ENCODE measurements around the gene GUCA2B. TPM values are rescaled to one million over a fixed set of nuclear protein-coding genes. Genes with fewer than 3 reads are reported as not detected.
A peak's percentile ranks its signal among the peaks of the same experiment; 100 is the strongest.

GUCA2B gene
- 100 to 1,000 TPM in 1 of 2 donors, 10 to 100 TPM in 1; 86.9 to 414 TPM for total RNA-seq
- long read RNA-seq, transcript GUCA2B-201 (3 exons, 597 nt) = major isoform, 109 of 116 reads
- long read RNA-seq, partial matches to known transcripts = 6 of 116 reads
- long read RNA-seq, other reads (novel, unspliced or antisense) = 1 of 116 reads

DNA sequence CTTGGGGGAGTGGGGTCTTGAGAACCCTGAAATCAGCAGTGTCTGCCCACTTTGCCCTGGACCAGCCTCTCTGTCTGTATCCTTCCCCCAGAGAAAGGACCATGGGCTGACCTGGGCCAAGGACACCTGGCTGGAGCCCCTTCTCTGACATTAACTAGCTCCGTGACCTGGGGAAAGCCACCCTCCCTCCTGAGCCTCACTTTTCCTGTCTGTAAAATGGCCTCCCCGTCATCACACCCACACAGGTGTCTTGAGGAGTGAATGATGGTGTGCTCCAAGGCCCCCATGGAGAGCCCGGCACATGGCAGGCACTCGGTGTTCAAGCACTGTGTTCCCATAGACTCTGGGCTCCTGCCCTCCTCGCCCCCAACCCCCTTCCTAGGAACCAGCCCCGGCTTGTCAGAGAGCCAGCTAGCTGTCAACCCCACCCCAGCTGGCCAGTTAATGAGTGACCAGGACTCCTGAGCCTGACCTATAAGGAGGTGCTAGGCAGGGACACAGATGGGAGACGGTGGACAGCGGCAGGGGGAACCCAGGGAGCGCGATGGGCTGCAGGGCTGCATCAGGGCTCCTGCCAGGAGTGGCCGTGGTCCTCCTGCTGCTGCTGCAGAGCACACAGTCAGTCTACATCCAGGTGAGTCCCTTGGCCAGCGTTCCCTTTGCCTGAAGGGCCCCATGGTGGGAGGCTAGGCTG lies at the start of gene GUCA2B:
GUCA2B (plus strand) TSS at position 504 of the 694 bp plus-strand sequence; CDS start at position 545, 41 bp downstream.
- peak in 1 of 2 donors; percentile 54 for DNase-seq
- intact Hi-C loops (cut with DNase I, micrococcal nuclease) = no loop called here
- ATAC-seq = peak; percentile 65

DNA sequence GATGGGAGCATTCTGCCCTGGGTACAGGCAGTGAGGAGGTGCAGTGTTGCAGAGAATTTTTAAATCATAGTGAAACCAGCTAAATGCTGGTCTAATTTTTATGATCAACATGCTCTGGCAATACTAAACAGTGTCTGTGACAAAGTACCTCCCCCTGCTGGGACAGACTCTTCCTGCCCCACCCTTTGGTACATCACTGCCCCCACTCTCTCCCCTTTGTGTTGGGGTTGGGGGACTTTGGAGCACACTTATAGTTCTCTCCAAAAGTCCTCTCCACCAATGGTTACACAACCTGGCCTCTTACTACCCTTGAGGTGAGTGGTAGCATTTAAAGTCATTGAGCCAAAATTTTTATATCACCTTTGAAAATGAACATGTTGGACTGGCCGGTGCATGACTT lies 48.2 kb upstream of the GUCA2B start:
- ATAC-seq (no peak), DNase-seq (no peak)
- intact Hi-C loops (cut with DNase I, micrococcal nuclease) = no loop called here

DNA sequence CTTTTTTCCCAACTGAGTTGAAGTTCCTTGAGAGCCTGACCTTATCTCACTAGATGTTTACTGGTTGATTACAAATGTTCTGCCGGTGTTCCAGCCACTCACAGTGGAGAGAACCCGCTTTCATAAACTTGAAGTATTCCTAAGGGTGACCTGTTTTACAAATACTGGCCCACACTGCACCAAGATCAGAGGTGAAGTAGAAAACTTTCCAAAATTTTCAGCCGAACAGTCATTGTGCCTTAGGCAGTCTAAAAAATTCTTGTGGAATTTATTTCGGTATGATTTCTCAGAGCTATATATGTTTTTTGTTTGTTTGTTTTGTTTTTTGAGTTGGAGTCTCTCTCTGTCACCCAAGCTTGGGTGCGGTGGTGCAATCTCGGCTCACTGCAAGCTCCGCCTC lies 44.9 kb upstream of the GUCA2B start:
- ATAC-seq (no peak), DNase-seq (no peak)
- intact Hi-C loops (cut with DNase I, micrococcal nuclease) = no loop called here

DNA sequence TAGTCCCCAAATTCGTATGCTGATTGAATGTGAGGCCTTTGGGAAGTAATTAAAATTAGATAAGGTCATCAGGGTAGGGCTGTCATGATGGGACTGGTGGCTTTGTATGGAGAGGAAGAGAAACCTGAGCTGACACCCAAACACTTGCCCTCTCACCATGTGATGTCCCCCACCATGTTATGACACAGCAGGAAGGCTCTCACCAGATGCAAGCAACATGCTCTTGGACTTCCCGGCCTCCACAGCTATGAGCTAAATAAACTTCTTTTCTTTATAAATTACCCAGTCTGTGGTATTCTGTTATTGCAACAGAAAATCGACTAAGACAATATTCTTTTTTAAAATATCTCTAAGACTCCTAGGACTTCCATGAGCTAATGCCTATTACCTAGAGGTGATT lies 43.6 kb upstream of the GUCA2B start:
- ATAC-seq (no peak), DNase-seq (no peak)
- intact Hi-C loops (cut with DNase I, micrococcal nuclease) = no loop called here

DNA sequence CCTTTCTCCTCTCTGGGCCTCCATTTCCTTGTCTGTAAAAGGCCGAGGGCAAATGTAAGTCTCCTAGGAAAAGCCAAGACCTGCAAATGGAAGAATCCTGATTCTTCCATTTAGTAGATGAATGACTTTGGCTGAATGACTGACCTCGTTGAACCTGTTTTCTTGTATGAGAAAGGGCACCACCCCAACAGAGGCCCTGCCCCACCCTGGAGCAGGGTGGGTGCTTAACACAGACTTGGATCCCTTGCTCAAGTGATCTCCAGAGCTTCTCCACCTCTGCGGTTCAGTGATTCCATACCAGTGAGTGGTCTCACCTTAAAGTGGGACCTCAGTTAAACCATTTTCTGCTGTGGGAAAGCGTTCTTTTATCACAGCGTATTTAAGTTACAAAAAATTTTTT lies 39.0 kb upstream of the GUCA2B start:
- intact Hi-C loops (cut with DNase I, micrococcal nuclease) = no loop called here
- no peak for DNase-seq
- ATAC-seq = no peak

DNA sequence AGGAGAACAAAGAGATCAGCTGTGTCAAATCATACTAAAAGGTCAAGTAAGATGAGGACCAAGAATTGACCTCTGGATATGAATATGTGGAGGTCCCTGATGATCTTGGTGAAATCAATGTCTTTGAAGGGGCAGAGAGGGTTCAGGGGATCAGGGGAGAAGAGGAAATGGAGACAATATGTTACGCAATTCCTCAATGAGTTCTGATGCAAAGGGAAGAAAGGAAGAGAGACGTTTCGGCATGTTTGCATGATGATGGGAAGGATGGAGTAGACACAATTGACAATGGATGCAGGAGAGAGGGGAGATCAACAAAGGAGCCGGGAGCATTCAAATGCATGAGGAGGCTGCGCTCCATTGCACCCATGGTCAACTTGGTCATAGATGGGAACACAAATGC lies 36.0 kb upstream of the GUCA2B start:
- DNase-seq (no peak), ATAC-seq (no peak)
- intact Hi-C loops (cut with DNase I, micrococcal nuclease) = no loop called here

DNA sequence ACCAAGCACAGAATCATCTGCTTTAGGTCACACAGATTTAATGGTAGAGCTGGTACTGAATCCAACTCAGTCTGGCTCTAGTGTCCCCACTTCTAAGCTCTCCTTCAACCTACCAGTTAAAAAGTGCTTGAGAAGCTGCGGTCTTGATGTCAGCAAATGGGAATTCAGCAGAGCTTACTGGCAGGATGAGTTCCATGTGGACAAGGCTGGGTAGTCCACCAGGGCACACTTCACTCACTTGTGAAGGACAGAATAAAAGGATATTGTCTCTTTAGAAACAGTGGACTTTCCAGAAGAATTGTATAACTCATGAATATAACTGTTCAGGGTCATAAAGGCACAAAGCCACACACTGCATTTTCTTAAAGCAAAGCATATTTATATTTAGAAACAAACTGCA lies 35.1 kb upstream of the GUCA2B start:
- ATAC-seq (no peak), DNase-seq (no peak)
- intact Hi-C loops (cut with DNase I, micrococcal nuclease) = no loop called here

DNA sequence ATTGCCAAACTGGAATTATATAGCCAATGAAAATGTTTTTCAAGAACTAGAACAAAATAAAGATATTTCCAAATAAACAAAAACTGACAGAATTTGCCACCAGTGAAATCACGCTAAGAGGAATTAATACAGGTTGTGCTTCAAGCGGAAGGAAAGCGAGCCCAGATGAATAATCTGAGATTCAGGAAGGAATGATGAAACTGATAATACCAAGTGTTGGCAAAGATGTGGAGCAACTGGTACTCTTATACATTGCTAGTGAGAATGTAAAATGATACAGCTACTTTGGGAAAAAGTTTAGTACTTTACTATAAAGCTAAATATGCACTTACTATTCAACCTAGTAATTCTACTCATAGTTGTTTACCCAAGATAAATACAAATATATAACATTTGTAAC lies 30.8 kb upstream of the GUCA2B start:
- ATAC-seq = no peak
- intact Hi-C loops (cut with DNase I, micrococcal nuclease) = no loop called here
- no peak for DNase-seq

DNA sequence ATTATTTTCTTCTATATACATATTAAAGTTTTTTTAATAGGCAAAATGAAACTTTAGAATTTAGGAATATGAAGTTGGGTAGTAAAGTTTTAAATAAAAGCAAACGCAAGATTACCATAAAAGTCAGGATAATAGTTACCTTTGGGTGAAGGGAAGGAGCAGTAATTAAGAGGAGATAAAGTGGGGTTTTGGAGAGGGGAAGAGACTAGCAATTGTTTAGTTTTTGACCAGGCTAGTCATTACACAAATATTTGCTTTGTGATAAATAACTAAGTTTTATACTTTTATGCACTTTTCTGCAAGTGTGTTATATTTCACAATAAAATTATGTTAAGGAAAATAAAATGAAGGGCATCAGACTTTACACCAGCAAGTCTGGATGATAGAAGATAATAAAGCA lies 27.7 kb upstream of the GUCA2B start:
- intact Hi-C loops (cut with DNase I, micrococcal nuclease) = no loop called here
- DNase-seq (no peak), ATAC-seq (no peak)

DNA sequence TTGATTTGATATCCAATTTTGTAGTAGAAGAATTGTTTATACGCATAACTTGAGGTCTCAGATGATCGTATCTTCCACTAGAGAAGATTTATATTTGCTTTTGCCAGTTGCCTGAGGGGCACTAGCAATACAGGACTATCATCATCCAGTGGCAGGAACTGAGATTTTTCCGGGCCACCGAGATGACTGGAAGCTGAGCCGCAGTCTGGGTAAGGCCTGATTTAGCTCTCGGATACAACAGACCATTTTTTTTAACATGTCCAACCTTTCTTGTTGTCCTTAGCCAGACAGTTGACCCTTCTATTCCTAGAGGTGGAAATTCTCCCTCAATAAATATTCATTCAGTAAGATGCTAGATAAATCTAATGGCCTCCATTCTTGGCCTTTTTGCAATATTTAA lies 25.4 kb upstream of the GUCA2B start:
- DNase-seq (no peak), ATAC-seq (no peak)
- intact Hi-C loops (cut with DNase I, micrococcal nuclease) = no loop called here

DNA sequence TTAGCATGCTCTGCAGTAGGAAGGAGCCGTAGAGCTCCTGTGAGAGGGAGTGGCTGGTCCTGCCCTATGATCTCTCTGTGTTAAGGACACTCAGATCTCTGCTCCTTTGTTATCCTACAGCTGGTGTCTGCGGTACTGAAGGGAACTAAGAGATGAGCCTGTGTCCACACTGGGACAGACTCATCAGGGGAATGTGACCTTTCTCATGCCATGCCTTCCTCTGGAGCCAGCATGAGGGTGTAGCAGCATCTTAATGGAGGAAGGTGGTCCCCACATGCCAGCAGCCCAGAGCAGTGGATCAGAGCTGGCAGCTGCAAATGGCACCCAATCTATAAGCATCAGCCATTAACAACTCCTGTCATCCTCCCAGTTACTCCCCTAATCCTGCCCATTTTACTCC lies 24.7 kb upstream of the GUCA2B start:
- ATAC-seq (no peak), DNase-seq (no peak)
- intact Hi-C loops (cut with DNase I, micrococcal nuclease) = no loop called here

DNA sequence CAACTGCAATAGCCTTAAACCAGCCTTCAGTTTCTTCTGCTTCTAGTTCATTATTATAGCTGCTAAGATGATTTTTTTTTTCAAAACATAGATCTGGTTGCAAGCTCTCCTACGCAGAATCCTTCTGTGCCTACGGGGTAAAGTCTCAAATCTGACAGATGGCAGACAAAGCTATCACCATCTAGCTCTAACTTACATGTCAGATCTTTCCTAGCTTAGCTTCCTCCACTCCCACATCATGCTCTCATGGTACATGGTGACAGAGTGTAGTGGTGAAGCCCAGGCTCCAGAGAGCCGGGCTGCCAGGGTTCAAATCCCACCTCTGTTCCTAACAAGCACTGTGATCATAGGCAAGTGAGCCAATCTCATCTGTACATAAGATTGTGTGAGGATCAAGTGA lies 24.2 kb upstream of the GUCA2B start:
- ATAC-seq (no peak), DNase-seq (no peak)
- intact Hi-C loops (cut with DNase I, micrococcal nuclease) = no loop called here

DNA sequence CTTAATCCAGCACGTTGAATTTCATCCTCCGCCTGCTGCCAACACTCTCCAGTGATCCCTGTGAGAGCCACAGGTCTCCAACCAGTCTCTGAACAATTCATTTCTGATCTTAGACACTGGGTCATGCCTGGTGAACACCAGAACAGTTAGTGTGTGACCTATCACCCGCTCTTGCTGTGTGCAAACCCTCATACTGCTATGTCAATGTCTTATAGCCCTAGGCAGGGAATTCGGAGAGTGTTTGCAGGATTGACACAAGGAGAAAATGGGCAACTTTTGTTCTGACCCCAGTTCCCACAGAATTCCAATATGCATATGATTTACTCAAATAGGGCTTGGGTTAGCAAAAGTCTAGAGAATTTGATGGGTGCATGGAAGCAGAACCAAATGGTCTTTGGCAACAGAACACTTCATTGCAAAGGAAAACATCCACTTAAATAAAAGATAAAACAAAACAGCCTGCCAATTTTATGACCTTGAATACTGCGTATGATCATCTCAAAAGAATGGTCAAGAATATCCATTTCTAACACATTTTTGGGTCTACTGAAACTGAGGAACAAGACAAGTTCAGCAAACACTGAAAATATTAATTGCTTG lies 23.0 kb upstream of the GUCA2B start:
- intact Hi-C loops (cut with DNase I, micrococcal nuclease) = no loop called here
- DNase-seq = no peak
- no peak for ATAC-seq

DNA sequence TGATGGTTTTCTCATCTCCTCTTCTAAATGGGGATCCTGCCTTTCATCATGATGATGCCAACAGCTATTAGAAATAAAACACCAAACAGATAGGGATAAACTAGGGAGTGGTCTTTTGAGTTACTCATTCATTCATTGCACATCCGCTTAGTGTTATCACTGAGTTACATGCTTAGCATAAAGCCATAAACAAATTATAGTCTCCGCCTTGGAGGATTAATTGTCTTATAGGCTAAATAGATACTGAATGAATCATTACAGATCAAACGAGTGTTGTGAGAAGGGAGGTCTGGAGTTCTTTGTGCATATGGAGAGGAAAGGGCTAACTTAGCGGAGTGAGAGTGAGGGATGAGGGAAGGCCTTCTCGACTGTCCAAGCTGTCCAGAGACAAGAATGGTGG lies 19.8 kb upstream of the GUCA2B start:
- intact Hi-C loops (cut with DNase I, micrococcal nuclease) = no loop called here
- no peak for ATAC-seq

DNA sequence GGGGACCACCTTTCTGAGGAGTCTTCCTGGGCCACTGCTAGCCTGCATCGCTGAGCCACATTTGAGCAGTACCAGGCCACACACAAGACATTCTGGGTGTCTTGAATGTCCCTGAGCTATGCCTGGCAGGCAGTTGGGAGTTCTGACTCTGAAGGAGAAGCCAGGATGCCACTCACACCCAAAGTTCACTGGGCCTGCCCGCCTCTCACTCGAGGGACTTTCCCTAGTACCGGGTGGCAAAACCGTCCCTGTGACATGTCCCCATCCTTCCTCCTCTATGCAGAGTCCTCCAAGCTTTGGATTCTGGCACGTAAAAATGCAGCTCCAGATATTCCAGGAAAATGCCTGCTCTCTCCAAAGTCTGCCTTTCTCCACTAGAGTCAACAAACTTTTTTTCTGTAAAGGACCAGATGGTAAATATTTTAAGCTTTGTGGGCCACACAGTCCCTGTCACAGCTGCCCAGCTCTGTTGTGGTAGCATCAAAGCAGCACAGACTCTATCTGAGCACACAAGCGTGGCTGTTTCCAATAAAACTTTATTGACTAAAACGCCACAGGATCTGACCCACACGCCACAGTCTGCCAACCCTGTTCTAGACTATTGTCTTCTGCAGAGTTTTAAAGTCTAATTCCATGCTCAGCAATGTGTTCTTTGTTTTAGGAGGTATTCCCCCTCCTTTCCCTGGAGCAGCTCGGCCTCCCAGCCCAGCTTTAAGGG lies 19.2 kb upstream of the GUCA2B start:
- intact Hi-C loops (cut with DNase I, micrococcal nuclease) = no loop called here
- ATAC-seq (no peak), DNase-seq (no peak)

More for the DNA sequence above, 19.8 kb upstream of the GUCA2B start:
- DNase-seq = no peak

DNA sequence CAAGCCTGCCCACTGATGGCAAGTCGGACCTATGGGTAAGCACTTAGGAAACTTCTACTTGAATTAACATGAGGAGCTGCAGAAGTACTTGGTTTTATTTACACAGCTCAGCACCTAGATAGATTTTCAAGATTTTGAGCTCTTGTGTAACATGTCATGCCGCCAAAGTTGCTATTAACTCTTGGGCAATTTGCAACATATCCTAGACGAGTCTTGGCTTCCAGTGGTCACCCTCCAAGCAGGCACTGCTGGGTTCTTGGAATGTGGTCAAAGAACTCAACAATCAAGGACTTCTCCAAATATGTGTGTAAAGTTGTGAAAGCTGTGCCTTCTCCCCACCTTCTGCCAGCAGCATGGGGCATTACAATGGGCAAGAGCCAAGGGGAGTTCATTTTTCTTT lies 17.8 kb upstream of the GUCA2B start:
- DNase-seq (no peak), ATAC-seq (no peak)
- intact Hi-C loops (cut with DNase I, micrococcal nuclease) = no loop called here

DNA sequence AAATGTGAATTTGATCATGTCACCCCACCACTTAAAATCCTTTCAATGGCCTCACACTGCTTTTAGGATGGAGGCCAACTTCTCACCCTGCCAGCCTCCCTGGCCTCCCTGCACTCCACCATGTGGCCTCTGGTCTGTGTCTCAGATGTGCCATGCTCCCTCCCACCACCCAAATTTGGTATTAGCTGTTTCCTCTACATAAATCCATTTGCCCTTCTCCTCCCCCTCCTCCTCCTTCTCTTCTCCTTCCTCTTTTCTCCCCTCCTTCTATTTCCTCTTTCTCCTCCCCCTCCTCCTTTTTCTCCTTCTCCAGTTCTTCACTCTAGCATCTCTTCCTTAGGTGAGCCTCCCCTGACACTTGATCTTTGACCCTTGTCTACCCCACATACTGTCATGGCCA lies 16.7 kb upstream of the GUCA2B start:
- DNase-seq = no peak
- no peak for ATAC-seq
- intact Hi-C loops (cut with DNase I, micrococcal nuclease) = no loop called here

DNA sequence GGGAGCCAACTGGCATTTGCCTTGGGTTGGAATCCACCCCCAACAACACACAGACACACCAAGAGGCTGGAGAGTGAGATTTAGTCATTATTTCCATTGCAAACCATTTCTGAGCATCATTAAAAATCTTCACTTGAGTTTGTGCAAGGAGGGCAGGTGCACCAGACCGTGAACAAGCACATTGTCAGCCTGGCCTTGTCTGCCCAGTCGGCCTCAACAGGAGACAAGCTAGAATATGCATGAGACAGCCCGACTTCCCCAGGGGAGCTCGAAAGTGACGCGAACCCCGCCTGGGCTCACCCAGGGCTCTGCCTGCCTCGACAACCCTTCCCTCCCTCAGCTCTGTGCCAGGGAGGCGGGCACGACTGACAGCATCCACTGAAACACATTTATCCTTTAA lies 15.4 kb upstream of the GUCA2B start:
- intact Hi-C loops (cut with DNase I, micrococcal nuclease) = no loop called here
- ATAC-seq = no peak
- DNase-seq = no peak

DNA sequence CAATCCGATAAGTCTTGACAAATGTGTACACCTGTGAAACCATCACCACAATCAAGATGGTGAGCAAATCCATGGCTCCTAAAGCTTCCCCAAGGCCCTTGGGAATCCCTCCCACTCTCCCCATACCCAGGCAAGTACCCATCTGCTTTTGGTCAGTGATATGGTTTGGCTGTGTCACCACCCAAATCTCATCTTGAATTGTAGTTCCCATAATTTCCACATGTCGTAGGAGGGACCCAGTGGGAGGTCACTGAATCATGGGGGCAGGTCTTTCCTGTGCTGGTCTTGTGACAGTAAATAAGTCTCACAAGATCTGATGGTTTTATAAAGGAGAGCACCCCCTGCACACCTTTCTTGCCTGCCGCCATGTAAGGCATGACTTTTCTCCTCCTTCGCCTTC lies 14.6 kb upstream of the GUCA2B start:
- no peak for DNase-seq
- intact Hi-C loops (cut with DNase I, micrococcal nuclease) = no loop called here
- no peak for ATAC-seq

DNA sequence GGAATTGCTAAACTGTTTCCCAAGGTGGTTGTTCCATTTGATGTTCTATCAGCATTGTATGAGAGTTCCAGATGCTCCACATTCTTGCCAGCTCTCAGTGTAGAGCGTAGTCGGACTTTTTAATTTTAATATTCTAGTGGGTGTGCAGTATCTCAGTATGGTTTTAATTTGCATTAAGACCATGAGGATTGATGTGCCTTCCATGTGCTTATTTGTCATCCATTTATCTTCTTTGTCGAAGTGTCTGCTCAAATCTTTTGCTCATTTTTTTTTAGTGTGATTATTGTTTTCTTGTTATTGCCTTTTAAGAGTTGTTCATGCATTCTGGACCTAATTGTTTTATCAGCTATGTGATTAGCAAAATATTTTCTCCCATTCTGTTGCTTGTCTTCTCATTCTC lies 13.8 kb upstream of the GUCA2B start:
- DNase-seq = no peak
- intact Hi-C loops (cut with DNase I, micrococcal nuclease) = no loop called here
- ATAC-seq = no peak
